Measurements from ENCODE around the gene CDC5L. TPM values are rescaled to one million over a fixed set of nuclear protein-coding genes. Genes with fewer than 3 reads are reported as not detected.

CDC5L gene
- total RNA-seq, 1 donor from 2014 or later, result 20.2 TPM

- CTCF ChIA-PET, result no interaction called here
- no peaks in the 10 kb centered on the region for H3K36me3 Mint-ChIP-seq (ENCODE audit: low read depth)
- H3K9me3 Mint-ChIP-seq, result no peaks in the 10 kb centered on the region
- no peak overlapping the region for H3K4me3 Mint-ChIP-seq
- POLR2A ChIA-PET, result no interaction called here
- TF ChIP-seq, protein P1, sequence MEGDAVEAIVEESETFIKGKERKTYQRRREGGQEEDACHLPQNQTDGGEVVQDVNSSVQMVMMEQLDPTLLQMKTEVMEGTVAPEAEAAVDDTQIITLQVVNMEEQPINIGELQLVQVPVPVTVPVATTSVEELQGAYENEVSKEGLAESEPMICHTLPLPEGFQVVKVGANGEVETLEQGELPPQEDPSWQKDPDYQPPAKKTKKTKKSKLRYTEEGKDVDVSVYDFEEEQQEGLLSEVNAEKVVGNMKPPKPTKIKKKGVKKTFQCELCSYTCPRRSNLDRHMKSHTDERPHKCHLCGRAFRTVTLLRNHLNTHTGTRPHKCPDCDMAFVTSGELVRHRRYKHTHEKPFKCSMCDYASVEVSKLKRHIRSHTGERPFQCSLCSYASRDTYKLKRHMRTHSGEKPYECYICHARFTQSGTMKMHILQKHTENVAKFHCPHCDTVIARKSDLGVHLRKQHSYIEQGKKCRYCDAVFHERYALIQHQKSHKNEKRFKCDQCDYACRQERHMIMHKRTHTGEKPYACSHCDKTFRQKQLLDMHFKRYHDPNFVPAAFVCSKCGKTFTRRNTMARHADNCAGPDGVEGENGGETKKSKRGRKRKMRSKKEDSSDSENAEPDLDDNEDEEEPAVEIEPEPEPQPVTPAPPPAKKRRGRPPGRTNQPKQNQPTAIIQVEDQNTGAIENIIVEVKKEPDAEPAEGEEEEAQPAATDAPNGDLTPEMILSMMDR (IDR thresholded peaks at IDR 0.05), result no peak
- ATAC-seq (ENCODE audit: low read depth) (no peak), DNase-seq (no peak)
- H3K27ac Mint-ChIP-seq, result no peak overlapping the region
- H3K27me3 Mint-ChIP-seq, result peaks cover 13% of the 10 kb centered on the region
- H3K4me1 Mint-ChIP-seq, result no peaks in the 10 kb centered on the region
- intact Hi-C loops (cut with micrococcal nuclease), result no loop called here
Observed at GRCh38 chr6:44487586-44487985, 100.1 kb downstream of the CDC5L start.

GRCh38 chr6:44489910-44490604 is 102.6 kb downstream of the CDC5L start:
- CTCF ChIA-PET, result interaction anchor here (0.7 kb wide), 1 partner anchor 1432 kb away, joined by 3 read pairs; no protein-coding TSS in a partner anchor
- DNase-seq (no peak), ATAC-seq (ENCODE audit: low read depth) (no peak)
- no peak overlapping the region for H3K27ac Mint-ChIP-seq
- no peaks in the 10 kb centered on the region for H3K36me3 Mint-ChIP-seq (ENCODE audit: low read depth)
- intact Hi-C loops (cut with micrococcal nuclease), result no loop called here
- H3K9me3 Mint-ChIP-seq, result no peaks in the 10 kb centered on the region
- POLR2A ChIA-PET, result no interaction called here
- H3K4me1 Mint-ChIP-seq, result no peaks in the 10 kb centered on the region
- H3K27me3 Mint-ChIP-seq, result peaks cover 11% of the 10 kb centered on the region
- TF ChIP-seq, protein P1 (IDR thresholded peaks at IDR 0.05), result no peak
- H3K4me3 Mint-ChIP-seq, result no peak overlapping the region

DNA sequence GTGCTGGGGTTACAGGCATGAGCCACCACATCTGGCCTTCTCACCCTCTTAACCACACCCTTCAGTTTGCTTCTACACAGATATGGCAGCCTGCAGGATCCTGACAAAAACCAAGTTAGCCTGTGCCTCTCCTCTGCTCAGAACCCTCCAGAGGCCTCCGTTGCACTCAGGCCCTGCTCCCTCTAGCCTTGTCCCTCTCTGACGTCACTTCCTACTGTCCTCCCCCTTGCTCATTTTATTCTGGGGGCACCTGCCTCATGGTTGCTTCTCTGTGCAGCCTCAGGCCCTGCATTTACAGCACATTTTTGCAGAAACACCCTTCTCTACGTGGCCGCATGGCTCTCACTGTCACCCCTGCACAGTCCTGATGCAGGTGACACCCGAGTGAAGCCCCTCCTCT is 105.6 kb downstream of the CDC5L start:
- POLR2A ChIA-PET, result no interaction called here
- no peaks in the 10 kb centered on the region for H3K36me3 Mint-ChIP-seq (ENCODE audit: low read depth)
- DNase-seq (no peak), ATAC-seq (ENCODE audit: low read depth) (no peak)
- TF ChIP-seq, protein P1 (IDR thresholded peaks at IDR 0.05), result no peak
- H3K4me1 Mint-ChIP-seq, result no peaks in the 10 kb centered on the region
- intact Hi-C loops (cut with micrococcal nuclease), result no loop called here
- H3K27me3 Mint-ChIP-seq, result peaks cover 9% of the 10 kb centered on the region
- CTCF ChIA-PET, result no interaction called here
- H3K27ac Mint-ChIP-seq, result no peak overlapping the region
- no peak overlapping the region for H3K4me3 Mint-ChIP-seq
- H3K9me3 Mint-ChIP-seq, result no peaks in the 10 kb centered on the region

GRCh38 chr6:44493593-44493992 is 106.1 kb downstream of the CDC5L start:
- ATAC-seq (ENCODE audit: low read depth) (no peak), DNase-seq (no peak)
- TF ChIP-seq, protein P1 (IDR thresholded peaks at IDR 0.05), result no peak
- ChIA-PET CTCF (no interaction called here), POLR2A (no interaction called here)
- H3K27me3 Mint-ChIP-seq, result peaks cover 7% of the 10 kb centered on the region
- H3K4me3 Mint-ChIP-seq, result no peak overlapping the region
- no peaks in the 10 kb centered on the region for H3K4me1 Mint-ChIP-seq
- H3K36me3 Mint-ChIP-seq (ENCODE audit: low read depth), result no peaks in the 10 kb centered on the region
- H3K9me3 Mint-ChIP-seq, result no peaks in the 10 kb centered on the region
- H3K27ac Mint-ChIP-seq, result no peak overlapping the region
- intact Hi-C loops (cut with micrococcal nuclease), result no loop called here

DNA sequence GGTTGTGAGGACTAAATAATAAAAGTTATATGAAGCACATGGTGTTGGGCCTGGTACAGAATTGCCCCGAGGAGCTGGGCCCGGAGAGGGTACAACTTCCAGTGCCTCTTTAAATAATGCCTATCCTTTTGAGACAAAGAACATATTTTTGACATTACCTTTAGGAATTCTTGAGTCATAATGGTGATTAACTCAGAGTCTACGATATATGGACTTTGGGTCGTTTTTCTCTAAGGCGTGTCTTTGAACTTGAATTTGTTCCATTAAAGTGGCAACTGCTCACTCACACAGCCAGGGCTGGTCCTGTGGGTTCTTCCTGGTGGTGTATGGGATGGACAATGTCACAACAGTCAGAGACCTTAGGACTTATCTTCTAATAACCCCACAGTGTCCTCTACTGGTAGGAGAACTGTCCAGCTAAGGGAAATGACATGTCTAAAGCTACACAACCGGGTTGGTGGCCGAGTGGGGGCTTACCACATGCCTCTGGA is 106.5 kb downstream of the CDC5L start:
- Mint-ChIP-seq H3K27me3 (peaks cover 4% of the 10 kb centered on the region), H3K4me1 (no peaks in the 10 kb centered on the region), H3K4me3 (no peak overlapping the region), H3K9me3 (no peaks in the 10 kb centered on the region), H3K36me3 (ENCODE audit: low read depth) (no peaks in the 10 kb centered on the region), H3K27ac (no peak overlapping the region)
- CTCF ChIA-PET, result no interaction called here
- ATAC-seq (ENCODE audit: low read depth), result no peak
- POLR2A ChIA-PET, result interaction anchor here (0.7 kb wide), 1 partner anchor 9 kb away, joined by 6 read pairs; no protein-coding TSS in a partner anchor
- DNase-seq, result no peak
- TF ChIP-seq, protein P1 (IDR thresholded peaks at IDR 0.05), result no peak
- intact Hi-C loops (cut with micrococcal nuclease), result no loop called here

Data from activated B cell treated with CpG ODN at 0.5 μM for 24 hours (primary cell).